Heart right ventricle (tissue), 16 donors: ENCODE measurements around the gene SNW1. TPM values are rescaled to one million over a fixed set of nuclear protein-coding genes. Genes with fewer than 3 reads are reported as not detected.

ENCODE experiments used
- ATAC-seq, 8 donors: fragments of 200-7000 bp; cut with Tn5 transposase; one replicate each; pipeline ENCODE4 v1.9.1; 2020; ENCODE audit warnings: mild to moderate bottlenecking in 8 of 8, moderate library complexity in 8 of 8, moderate number of reproducible peaks in 1 of 8
- DNase-seq, 2 donors: peaks; one replicate each; pipeline ENCODE4 v3.0.0-alpha.2; 2020
- H3K27ac ChIP-seq, 10 donors: fragments of 200-600 bp; sonication (generic) in 2 of 10; one replicate each; pipeline versions ENCODE4 v1.5.0 to v1.8.0; 2020 to 2022; ENCODE audit warnings: mild to moderate bottlenecking in 3 of 10
- H3K27me3 ChIP-seq, 7 donors: fragments of 200-600 bp; one replicate each; pipeline ENCODE4 v1.8.0; 2021 to 2022; ENCODE audit warnings: mild to moderate bottlenecking in 2 of 7
- H3K36me3 ChIP-seq, 9 donors: fragments of 200-600 bp; sonication (generic) in 1 of 9; one replicate each; pipeline versions ENCODE4 v1.5.0 to v1.8.0; 2020 to 2022; ENCODE audit warnings: mild to moderate bottlenecking in 2 of 9
- H3K4me1 ChIP-seq, 9 donors: fragments of 200-600 bp; sonication (generic) in 1 of 9; one replicate each; pipeline versions ENCODE4 v1.5.0 to v1.8.0; 2020 to 2022; ENCODE audit warnings: mild to moderate bottlenecking in 4 of 9
- H3K4me3 ChIP-seq, 10 donors: fragments of 200-600 bp; sonication (generic) in 2 of 10; one replicate each; pipeline versions ENCODE4 v1.5.0 to v1.8.0; 2020 to 2022; ENCODE audit warnings: mild to moderate bottlenecking in 7 of 10, moderate library complexity in 2 of 10
- H3K9me3 ChIP-seq, 11 donors: fragments of 200-600 bp in 10 of 11; sonication (generic) in 2 of 11; one replicate each; pipeline versions ENCODE4 v1.5.0 to v1.8.0; 2013 to 2022; ENCODE audit warnings: mild to moderate bottlenecking in 2 of 11, control low read depth in 1 of 11, moderate library complexity in 1 of 11
- WGBS, 2 donors: extraction: QIAGEN DNeasy Blood & Tissue Kit; methylation state at CpG; one replicate each; pipeline ENCODE4 v1.1.7; 2013; ENCODE audit warnings: inconsistent platforms in 1 of 2; 5-methylcytosine and 5-hydroxymethylcytosine counted together
- intact Hi-C, 10 donors: fragments of 100-400 bp; cut with DNase I; formaldehyde crosslinking; loops; one replicate each; pipeline versions ENCODE4 v1.11.1 to v1.14.2; 2022
- polyA plus RNA-seq, 2 donors: library from polyadenylated mRNA; stranded (reverse); fragments of 200-250 nt; gene quantifications; one replicate each; pipeline ENCODE4 v1.2.3, GENCODE V29; 2013
- total RNA-seq, 10 donors: library from RNA; stranded (reverse); fragmentation: NEBNext Ultra II Directional in 3 of 10; extraction: Animal tissue kit (Norgen Biotek cat#: 25700) in 3 of 10; gene quantifications; one replicate each; pipeline versions ENCODE4 v1.2.1 to v1.2.4, GENCODE V29; 2021 to 2023
- TF ChIP-seq, protein P1 (sequence below), 9 donors: fragments of 200-600 bp; sonication (generic) in 2 of 9; IDR thresholded peaks; one replicate each; pipeline versions ENCODE4 v1.5.0 to v1.8.0; 2021 to 2022; ENCODE audit warnings: antibody characterized with exemption in 9 of 9, mild to moderate bottlenecking in 5 of 9, moderate library complexity in 1 of 9
- donor health status: Arrhythmogenic right ventricular cardiomyopathy.
- donor health status: ischemic (EF 13 %, LVEDD 7.1; RV severe dilation, severe dysfunction).
- donor health status: healthy with polysubstance abuse.
- donor health status: DM: no; HTN: yes; CAD: no.
- donor health status: DM: no; HTN: no; CAD: no.
- donor health status: ischemic (EF 25% LVEDD 6.9; RV normal size, moderate dysfunction).
- donor health status: ischemic (EF 25% LVEDD 5.7; RV mildly dilated, moderate dysfunction).
- donor health status: healthy.
- donor health status: DM: yes; HTN: yes; CAD: no.
- donor health status: Ischemic cardiomyopathy.
- donor health status: ischemic (EF 35%, LVEDD 5.7; RV mildly dilated, moderate dysfunction).
- donor health status: nonischemic (EF 11% LVEDD 7.7; RV severe dilation, severe dysfunction).
- donor health status: DM: yes; HTN: yes; CAD: no.
- donor health status: PGD.
- donor health status: ischemic (EF 29% LVEDD 5.4; RV normal size, mild dysfunction).
- donor health status: nonischemic (EF 23%, LVEDD 6.1; RV moderate dilation, normal function).

Gene SNW1
- total and polyA plus RNA-seq, 12 donors, result 23.3 to 69.1 (median 55.7) TPM

DNA sequence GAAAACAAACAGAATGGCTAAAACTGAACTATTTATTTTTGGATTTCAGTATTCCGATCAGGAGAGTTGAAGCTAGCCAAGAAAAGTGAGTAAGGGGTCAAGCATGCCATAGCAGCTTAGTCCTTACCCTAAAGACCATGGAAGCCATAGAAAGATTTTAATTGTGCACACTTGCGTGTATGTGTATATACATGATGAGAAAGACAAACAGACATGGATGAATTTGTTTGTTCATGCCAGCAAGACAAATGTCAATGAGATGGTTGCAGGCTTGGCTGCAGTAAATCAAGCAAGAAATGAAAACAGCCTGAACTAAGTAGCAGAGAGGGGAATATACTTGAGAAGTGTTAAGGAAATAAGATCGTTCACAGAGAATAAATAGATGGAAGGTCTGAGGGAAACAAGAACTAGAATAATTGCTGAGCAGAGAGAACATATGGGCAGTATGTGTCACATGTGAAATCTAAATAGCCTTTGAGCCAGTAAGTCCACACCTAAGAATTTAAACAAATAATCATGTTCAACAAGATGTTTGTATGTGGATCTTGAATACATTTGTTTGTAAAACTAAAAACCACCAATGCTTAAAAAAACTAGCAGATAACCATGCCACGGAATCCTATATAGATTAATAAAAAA is 14.8 kb downstream of the SNW1 start:
- H3K9me3 ChIP-seq, result no peaks in the 10 kb centered on the region
- no peak overlapping the region for H3K4me3 ChIP-seq
- peaks cover 0 to 6% (median 0%) of the 10 kb centered on the region in 9 donors for H3K4me1 ChIP-seq
- peaks cover 0 to 94% (median 52%) of the 10 kb centered on the region in 9 donors for H3K36me3 ChIP-seq
- WGBS, 2 donors, result 66 to 78% methylated on average over 4 of the region's 4 CpGs
- TF ChIP-seq, protein P1, sequence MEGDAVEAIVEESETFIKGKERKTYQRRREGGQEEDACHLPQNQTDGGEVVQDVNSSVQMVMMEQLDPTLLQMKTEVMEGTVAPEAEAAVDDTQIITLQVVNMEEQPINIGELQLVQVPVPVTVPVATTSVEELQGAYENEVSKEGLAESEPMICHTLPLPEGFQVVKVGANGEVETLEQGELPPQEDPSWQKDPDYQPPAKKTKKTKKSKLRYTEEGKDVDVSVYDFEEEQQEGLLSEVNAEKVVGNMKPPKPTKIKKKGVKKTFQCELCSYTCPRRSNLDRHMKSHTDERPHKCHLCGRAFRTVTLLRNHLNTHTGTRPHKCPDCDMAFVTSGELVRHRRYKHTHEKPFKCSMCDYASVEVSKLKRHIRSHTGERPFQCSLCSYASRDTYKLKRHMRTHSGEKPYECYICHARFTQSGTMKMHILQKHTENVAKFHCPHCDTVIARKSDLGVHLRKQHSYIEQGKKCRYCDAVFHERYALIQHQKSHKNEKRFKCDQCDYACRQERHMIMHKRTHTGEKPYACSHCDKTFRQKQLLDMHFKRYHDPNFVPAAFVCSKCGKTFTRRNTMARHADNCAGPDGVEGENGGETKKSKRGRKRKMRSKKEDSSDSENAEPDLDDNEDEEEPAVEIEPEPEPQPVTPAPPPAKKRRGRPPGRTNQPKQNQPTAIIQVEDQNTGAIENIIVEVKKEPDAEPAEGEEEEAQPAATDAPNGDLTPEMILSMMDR (IDR thresholded peaks at IDR 0.05), result no peak
- H3K27ac ChIP-seq, result no peak overlapping the region
- intact Hi-C loops, result no loop called here
- ATAC-seq, result no peak
- no peaks in the 10 kb centered on the region for H3K27me3 ChIP-seq
- DNase-seq, result no peak

DNA sequence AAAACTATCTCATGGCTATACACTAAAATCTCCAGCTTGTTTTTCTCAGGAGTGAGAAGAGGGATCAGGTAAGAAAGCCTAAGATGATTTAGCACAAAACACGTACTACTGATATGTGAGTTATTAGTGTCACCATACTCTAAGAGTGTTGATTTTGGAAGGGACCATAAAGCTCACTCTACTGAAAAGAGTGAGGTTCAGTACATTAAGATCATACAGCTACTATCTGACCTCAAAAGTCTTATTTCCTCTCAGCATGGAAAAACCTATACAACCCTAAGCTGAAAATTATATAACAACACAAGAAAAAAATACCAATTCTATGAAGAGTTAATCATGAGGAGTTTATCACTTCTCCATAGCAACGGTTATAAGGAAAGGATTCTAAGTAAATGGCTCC is 19.5 kb downstream of the SNW1 start:
- no peak for DNase-seq
- WGBS, 2 donors, result 80 to 86% methylated on average over 2 of the region's 2 CpGs
- H3K27ac ChIP-seq, result no peak overlapping the region
- TF ChIP-seq, protein P1 (IDR thresholded peaks at IDR 0.05), result no peak
- no peaks in the 10 kb centered on the region for H3K9me3 ChIP-seq
- H3K4me3 ChIP-seq, result no peak overlapping the region
- peaks cover 0 to 100% (median 41%) of the 10 kb centered on the region in 9 donors for H3K36me3 ChIP-seq
- no peak for ATAC-seq
- intact Hi-C loops, result no loop called here
- H3K27me3 ChIP-seq, result no peaks in the 10 kb centered on the region
- peaks cover 0 to 23% (median 13%) of the 10 kb centered on the region in 9 donors for H3K4me1 ChIP-seq

DNA sequence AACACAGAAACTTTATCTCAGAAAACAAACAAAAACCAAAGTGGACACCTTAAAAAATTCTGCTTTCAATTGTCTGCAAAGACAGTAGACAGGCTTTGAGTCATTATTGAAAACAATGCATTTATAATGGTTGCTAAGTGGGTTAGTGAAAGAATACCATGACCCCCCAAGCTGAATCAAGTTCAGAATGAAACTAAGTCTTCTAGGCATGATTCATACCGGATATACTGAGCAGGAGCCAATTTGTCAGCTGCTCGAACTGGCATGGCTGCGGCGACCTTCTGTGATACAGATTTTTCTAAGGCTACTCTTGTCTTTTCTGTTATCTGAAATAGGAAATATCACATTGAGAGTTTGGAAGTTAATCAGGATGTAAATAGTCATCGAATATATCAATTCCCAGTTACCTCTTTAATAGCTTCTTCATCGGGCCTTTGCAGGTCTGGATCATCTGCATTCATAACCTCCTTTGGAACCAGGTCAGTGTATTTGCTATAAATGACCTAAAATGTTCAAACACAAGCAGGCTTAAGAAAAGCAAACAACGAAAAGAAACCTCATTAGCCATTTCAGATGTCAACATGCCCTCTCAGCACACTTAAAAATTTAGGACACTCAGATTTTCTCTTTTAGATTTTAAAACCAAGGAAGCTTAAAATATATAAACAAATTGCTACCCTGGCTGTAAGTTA is 22.3 kb downstream of the SNW1 start:
- Histone ChIP-seq H3K4me3 (no peak overlapping the region), H3K36me3 (peaks cover 0 to 100% (median 43%) of the 10 kb centered on the region in 9 donors), H3K4me1 (peaks cover 0 to 23% (median 13%) of the 10 kb centered on the region in 9 donors), H3K9me3 (no peaks in the 10 kb centered on the region), H3K27me3 (no peaks in the 10 kb centered on the region), H3K27ac (peak overlapping the region in 3 of 10 donors; percentile 14 to 56 (median 38))
- intact Hi-C loops, result no loop called here
- DNase-seq (peak; percentile 24 to 36), ATAC-seq (peak in 7 of 8 donors; percentile 42 to 86 (median 72))
- WGBS, 2 donors, result 52 to 69% methylated on average over 7 of the region's 7 CpGs
- TF ChIP-seq, protein P1 (IDR thresholded peaks at IDR 0.05), result no peak

GRCh38 chr14:77730976-77731497 is 29.9 kb downstream of the SNW1 start:
- Histone ChIP-seq H3K4me1 (peaks cover 0 to 6% (median 0%) of the 10 kb centered on the region in 9 donors), H3K4me3 (no peak overlapping the region), H3K27me3 (no peaks in the 10 kb centered on the region), H3K27ac (no peak overlapping the region), H3K9me3 (no peaks in the 10 kb centered on the region), H3K36me3 (peaks cover 0 to 100% (median 87%) of the 10 kb centered on the region in 9 donors)
- WGBS, 2 donors, result 54 to 59% methylated on average over 3 of the region's 3 CpGs
- TF ChIP-seq, protein P1 (IDR thresholded peaks at IDR 0.05), result no peak
- intact Hi-C loops, result no loop called here
- ATAC-seq (no peak), DNase-seq (no peak)
